GM08714 (cell line): ENCODE data around the gene C2CD3.
"Not testable (repeated sequence)": the region's sequence is repeated elsewhere in the genome, so short reads cannot be mapped to it uniquely, and the experiment has no call there.

Experiments
- H3K4me3 ChIP-seq: fragments of 200-500 bp; sonication (Bioruptor generic); 2 replicates; pipeline ENCODE4 v1.5.1; 2014; ENCODE audit warnings: mild to moderate bottlenecking, low read length, inconsistent platforms
- ZNF274 ChIP-seq: IDR thresholded peaks from 2 replicates; pipeline ENCODE4 v1.6.1; 2012; ENCODE audit warnings: mild to moderate bottlenecking, low read depth, low read length

The C2CD3 gene

DNA sequence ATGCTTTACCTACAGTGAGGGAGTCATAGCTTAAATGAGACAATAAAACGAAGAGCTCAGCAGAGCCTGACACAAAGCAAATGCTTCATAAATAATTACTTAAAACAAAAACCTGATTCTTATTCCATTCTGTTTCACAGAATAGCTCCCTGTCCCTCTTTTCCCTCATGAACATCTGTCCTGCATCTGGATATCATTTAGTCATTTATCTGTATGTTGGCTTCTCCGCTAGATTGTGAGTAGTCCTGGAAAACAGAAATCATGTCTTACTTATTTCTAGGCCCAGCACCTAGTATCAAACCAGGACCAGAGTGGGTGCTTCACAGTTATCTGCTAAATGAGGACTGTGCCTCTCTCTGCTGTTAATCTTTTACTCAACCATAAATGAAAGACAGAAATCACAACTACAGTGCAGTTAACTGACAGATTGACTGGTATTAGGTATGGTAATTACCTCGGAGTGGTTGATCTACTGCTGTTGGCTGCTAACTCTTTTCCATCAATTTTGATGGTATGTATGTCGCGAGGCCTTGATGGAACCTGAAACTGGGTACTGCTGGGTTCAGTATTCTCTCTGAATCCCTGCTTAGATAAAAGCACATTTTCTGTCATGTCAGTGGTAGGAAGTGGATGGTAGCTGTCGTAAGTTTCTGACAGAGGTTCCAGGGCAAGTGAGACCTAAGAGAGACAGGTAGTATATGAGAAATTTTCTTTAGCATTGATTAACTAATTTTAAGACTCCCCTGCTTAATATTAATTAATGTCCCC lies 31.5 kb downstream of the C2CD3 start:
- H3K4me3 ChIP-seq = no peak overlapping the region

DNA sequence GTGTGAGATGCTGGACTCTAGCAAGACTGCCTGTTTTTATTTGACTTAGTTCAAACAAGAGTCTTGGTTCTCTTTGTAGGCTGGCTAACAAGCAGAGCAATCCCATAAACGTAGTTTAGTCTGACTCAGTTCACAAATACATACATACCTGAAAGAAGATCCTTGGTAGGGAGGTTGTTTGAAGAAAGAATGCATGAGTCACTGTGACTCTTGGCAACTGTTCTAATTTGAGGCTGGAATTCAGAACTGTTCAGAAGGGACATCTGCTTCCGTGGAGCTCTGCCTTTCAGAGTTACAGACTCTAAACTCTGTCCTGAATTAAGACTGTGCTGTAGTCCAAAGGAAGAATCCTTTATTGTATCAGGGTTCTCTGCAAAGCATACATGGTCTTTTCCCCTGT lies 32.2 kb downstream of the C2CD3 start:
- H3K4me3 ChIP-seq = no peak overlapping the region
- TF ChIP-seq ZNF274 = no peak

More for the DNA sequence above, 31.5 kb downstream of the C2CD3 start:
- TF ChIP-seq ZNF274 = no peak

DNA sequence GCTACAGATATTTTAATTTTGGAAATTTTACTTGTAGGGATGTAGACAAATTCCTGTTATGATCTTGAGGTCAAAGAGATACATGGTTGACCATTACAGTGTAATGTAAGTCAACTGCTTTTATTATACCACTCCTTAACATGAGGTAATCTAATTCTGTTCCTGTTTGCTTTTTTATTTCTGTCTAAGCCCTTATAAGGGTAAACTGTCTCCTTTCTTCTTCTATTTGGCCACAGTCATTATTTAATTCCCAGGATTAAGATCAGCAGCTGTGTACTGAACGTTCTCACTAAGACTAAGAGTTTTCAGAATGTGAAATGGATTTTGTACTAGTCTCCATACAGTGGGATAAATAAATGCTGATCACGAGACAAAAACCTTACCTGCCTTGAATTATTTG lies 32.8 kb downstream of the C2CD3 start:
- H3K4me3 ChIP-seq = no peak overlapping the region

DNA sequence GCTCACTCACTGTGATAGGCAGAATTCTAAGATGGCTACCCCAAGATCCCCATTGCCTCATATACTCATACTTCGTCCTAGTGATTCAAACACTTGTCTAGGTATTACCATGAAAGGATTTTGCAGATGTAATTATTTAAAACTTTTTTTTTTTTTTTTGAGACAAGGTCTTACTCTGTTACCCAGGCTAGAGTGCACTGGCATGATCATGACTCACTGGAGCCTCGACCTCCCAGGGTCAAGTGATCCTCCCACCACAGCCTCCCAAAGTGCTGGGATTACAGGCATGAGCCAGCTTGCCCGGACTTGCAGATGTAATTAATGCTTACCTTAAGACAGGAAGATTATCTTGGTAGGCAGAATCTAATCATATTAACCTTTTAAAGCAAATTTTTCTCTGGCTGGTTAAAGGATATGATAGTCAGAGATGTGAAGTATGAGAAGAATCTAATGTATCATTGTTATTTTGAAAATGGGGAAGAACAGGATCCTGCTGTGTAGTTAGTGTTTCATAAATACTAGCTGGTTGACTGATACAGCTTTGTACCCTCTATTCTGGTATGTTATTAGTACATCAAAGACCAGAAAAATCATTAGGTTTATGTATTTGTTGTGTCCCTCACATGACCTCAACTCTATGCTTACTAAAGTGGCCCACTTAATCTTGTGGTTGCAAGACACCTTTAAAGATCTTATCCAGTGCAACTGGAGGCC lies 35.5 kb downstream of the C2CD3 start:
- TF ChIP-seq ZNF274 = no peak
- H3K4me3 ChIP-seq = no peak overlapping the region

More for the DNA sequence above, 32.8 kb downstream of the C2CD3 start:
- no peak for TF ChIP-seq ZNF274

DNA sequence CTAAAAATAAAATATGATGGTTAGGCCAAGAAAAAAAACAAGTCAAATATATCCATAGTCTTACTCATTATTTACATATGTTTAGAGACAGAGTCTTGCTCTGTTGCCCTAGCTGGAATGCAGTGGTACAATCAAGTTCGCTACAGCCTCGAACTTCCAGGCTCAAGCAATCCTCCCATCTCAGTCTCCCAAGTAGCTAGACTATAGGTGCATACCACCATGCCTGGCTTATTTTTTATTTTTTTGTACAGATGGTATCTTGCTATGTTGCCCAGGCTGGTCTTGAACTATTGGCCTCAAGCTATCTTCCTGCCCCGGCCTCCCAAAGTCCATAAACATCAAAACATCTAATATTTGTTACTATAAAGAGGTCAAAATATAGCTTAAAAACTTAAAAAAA lies 36.1 kb downstream of the C2CD3 start:
- no peak for TF ChIP-seq ZNF274

DNA sequence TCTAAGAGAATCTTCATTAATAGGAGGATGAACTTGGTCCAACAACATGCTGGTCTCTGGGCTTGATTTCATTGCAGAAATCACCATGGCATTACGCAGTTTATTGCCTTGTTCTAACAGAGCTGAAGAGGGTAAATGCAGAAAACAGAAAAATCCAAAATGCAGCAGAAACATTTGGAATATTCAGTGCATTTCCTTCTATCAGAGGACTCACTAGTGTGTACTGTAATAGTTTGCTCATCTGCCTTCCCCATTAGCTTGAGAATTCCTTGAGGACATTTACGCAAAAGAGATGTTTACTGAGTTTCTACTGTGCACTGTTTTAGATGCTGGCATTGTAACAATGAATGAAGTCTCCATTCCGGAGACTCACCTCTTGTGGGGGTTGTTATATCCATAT lies 37.4 kb downstream of the C2CD3 start:
- no peak overlapping the region for H3K4me3 ChIP-seq
- no peak for TF ChIP-seq ZNF274

More for the DNA sequence above, 36.1 kb downstream of the C2CD3 start:
- H3K4me3 ChIP-seq = no peak overlapping the region

DNA sequence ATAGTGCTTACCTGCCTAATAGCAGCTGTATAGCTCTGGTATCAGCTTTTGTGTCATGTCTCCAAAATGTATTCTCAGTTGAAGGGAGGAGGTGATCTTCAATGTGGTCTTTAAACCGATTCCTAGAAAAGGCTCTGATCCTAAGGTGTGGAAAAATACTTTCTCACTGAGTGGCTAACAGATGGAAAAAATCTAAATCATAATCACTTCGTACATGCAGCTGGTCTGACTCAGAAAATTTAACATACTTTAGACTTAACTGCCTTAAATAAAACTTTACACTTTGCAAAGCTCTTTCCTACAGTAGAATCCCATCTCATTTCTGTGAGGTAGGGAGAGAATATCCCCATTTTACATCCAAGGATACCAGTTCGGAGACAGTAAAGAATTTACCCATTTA lies 38.0 kb downstream of the C2CD3 start:
- H3K4me3 ChIP-seq = no peak overlapping the region
- TF ChIP-seq ZNF274 = no peak

DNA sequence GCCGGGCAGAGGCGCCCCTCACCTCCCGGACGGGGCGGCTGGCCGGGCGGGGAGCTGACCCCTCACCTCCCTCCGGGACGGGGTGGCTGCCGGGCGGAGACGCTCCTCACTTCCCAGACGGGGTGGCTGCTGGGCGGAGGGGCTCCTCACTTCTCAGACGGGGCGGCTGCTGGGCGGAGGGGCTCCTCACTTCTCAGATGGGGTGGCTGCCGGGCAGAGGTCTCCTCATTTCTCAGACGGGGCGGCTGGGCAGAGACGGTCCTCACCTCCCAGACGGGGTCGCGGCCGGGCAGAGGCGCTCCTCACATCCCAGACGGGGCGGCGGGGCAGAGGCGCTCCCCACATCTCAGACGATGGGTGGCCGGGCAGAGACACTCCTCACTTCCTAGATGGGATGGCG lies 41.7 kb downstream of the C2CD3 start:
- not testable (repeated sequence) for H3K4me3 ChIP-seq

DNA sequence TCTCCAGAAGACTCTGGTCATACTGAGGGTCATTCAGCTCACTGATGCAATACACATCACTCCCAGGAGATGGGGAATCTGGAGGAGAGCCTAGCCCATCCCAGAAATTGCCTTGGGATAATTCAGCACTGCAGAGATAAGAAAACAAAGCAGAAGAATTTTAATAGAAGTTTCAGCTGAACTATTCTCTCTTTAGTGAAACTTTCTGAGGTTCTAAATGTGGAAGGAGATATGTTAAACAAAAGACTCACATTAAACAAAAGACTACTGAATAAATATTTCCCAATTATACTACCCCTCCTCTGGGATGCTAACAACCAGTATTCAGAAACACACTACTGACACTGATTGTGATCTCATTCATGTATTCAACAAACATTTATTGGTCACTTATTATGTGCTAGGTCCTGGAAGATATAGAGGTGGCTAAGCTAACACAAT lies 47.8 kb downstream of the C2CD3 start:
- H3K4me3 ChIP-seq = no peak overlapping the region
- TF ChIP-seq ZNF274 = no peak

DNA sequence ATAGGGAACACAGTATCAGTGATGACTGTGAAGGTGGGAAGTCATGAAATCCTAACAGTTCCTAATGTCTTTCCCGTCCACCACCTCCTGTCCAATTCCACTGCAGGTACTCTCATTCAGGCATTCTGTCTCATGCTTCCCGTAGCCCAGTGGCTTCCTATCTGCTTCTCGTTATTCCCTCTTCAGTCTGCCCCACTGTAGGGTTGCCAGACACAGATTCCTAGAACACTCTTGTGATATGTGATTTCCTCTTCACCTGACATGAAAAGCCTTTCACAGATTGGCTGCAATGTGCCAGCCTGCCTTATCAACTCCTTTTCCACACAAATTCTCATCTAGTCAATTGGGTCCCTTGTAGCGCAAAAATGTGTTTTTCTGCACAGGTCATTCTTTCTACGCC lies 49.0 kb downstream of the C2CD3 start:
- no peak for TF ChIP-seq ZNF274
- no peak overlapping the region for H3K4me3 ChIP-seq

DNA sequence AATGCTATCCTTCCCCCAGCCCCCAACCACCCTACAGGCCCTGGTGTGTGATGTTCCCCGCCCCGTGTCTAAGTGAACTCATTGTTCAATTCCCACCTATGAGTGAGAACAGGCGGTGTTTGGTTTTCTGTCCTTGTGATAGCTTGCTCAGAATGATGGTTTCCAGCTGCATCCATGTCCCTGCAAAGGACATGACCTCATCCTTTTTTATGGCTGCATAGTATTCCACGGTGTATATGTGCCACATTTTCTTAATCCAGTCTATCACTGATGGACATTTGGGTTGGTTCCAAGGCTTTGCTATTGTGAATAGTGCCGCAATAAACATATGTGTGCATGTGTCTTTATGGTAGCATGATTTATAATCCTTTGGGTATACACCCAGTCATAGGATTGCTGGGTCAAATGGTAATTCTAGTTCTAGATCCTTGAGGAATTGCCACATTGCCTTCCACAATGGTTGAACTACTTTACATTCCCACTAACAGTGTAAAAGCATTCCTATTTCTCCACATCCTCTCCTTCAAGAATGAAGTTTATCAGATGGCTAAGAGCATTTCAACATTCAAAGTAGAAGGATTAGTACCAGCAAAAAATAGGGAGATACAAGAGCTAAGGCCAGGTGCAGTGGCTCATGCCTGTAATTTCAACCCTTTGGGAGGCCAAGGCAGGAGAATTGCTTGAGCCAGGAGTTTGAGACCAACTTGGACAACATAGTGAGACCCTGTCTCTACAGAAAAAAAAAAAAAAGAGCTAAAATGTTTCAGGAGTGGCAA lies 50.4 kb downstream of the C2CD3 start:
- H3K4me3 ChIP-seq = not testable (repeated sequence)

DNA sequence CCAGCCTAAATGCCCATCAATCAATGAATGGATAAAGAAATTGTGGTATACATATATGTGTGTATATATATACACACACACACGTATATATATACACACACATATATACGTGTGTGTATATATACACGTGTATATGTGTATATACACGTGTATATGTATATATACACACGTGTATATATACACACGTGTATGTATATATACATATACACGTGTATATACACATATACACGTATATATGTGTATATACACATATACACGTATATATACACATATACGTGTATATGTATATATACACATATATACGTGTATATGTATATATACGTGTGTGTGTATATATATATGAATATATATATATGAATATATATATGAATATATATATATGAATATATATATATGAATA lies 54.1 kb downstream of the C2CD3 start:
- H3K4me3 ChIP-seq = no peak overlapping the region
- no peak for TF ChIP-seq ZNF274

DNA sequence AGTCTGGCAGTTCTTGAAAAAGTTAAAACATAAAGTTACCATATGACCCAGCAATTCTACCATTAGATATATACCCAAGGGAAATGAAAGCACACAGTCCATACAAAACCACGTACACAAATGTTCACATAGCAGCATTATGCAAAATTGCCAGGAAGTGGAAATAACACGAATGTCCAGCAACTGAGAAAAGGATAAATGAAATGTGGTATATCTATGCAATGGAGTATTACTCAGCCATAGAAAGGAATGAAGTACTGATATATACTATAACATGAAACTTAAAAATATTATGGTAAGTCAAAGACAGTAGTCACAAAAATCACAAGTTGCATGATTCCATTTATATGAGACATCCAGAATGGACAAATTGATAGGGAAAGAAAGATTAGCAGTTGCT lies 57.9 kb downstream of the C2CD3 start:
- H3K4me3 ChIP-seq = no peak overlapping the region
- no peak for TF ChIP-seq ZNF274

DNA sequence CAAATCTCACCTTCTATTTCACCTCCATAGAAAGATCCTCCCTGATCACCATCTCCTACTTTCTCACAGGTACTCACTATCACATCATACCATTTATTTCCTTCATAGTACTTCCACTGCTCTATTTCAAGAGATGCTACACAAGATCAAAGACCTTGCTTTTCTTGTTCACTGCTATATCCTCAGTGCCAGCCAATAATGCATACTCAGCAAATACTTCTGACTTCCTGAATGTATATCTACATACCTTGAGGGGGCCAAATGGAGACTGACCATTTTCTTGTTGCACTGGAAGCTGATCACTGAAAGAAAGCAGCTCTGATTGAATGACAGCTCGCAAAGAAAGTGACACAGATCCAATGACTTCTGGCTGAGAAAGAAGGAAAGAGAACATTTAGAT lies 64.7 kb downstream of the C2CD3 start:
- TF ChIP-seq ZNF274 = no peak
- H3K4me3 ChIP-seq = no peak overlapping the region

DNA sequence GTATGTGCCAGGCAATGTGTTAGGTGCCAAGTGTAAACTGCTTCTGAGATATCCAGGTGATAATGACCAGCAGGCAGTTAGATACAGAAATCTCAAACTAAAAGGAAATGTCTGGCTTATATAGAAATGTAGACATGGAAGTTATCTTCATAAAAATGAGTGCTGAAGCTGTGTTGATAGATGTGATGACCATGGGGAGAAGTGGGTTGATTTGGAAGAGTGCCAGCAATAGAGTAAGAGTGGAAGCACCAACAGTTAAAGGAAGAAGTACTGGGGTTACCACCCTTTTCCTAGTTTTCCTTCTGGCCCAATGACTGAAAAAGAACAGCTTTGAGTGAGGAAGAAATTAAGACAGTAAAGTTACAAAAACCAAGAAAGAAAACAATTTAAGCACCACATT lies 68.5 kb downstream of the C2CD3 start:
- TF ChIP-seq ZNF274 = no peak
- H3K4me3 ChIP-seq = no peak overlapping the region
